LNCaP clone FGC (cell line): Measurements from ENCODE around the gene PRKG1.

Experiments used
- DNase-seq: peaks from one replicate; pipeline ENCODE4 v3.0.0-alpha.2; 2011; ENCODE audit warnings: low read depth
- H3K4me3 ChIP-seq: 2 replicates; pipeline ENCODE4 v1.5.1; 2011; ENCODE audit warnings: mild to moderate bottlenecking, low read depth, low read length, control low read depth
- CTCF ChIP-seq: IDR thresholded peaks from 2 replicates; pipeline ENCODE4 v1.5.1; 2012; ENCODE audit warnings: mild to moderate bottlenecking; ENCODE audit not compliant: control insufficient read depth, insufficient read depth; ENCODE audit errors: extremely low read depth

The PRKG1 gene

GRCh38 chr10:51344371-51344770 lies 270.1 kb downstream of the PRKG1 start:
- no peak for TF ChIP-seq CTCF
- no peak overlapping the region for H3K4me3 ChIP-seq
- no peak for DNase-seq

- no peak for DNase-seq
- TF ChIP-seq CTCF: no peak
- no peak overlapping the region for H3K4me3 ChIP-seq
Measured at GRCh38 chr10:51348622-51349021, 274.3 kb downstream of the PRKG1 start.

- TF ChIP-seq CTCF: no peak
- no peak overlapping the region for H3K4me3 ChIP-seq
- no peak for DNase-seq
Measured at GRCh38 chr10:51357170-51357569, 282.9 kb downstream of the PRKG1 start.

GRCh38 chr10:51358227-51358626 lies 283.9 kb downstream of the PRKG1 start:
- TF ChIP-seq CTCF: no peak
- no peak overlapping the region for H3K4me3 ChIP-seq
- no peak for DNase-seq

- TF ChIP-seq CTCF: no peak
- DNase-seq: no peak
- H3K4me3 ChIP-seq: no peak overlapping the region
Measured at GRCh38 chr10:51363415-51363814, 289.1 kb downstream of the PRKG1 start.

GRCh38 chr10:51364674-51365073 lies 290.4 kb downstream of the PRKG1 start:
- TF ChIP-seq CTCF: no peak

GRCh38 chr10:51366044-51366443 lies 291.8 kb downstream of the PRKG1 start:
- peak; percentile 77 for DNase-seq
- H3K4me3 ChIP-seq: no peak overlapping the region
- no peak for TF ChIP-seq CTCF

More at GRCh38 chr10:51364674-51365073, 290.4 kb downstream of the PRKG1 start:
- no peak for DNase-seq
- no peak overlapping the region for H3K4me3 ChIP-seq
